GM10248 (cell line): Measurements from ENCODE around the gene INPP5D.

Experiments used
- CTCF ChIA-PET: fragments of 300-600 bp; sonication (Branson Sonifier 250); formaldehyde crosslinking; extraction: SDS; loops from one replicate; lab custom pipeline; 2021; ENCODE audit warnings: antibody characterized with exemption; lab: Yijun Ruan, JAX
- POLR2A ChIA-PET: fragments of 350-650 bp; sonication (Branson Sonifier 250); formaldehyde crosslinking; extraction: SDS; loops from one replicate; lab custom pipeline; 2020; ENCODE audit warnings: antibody characterized with exemption; lab: Yijun Ruan, JAX
- DNase-seq: peaks from one replicate; pipeline ENCODE4 v3.0.0; 2012; ENCODE audit errors: extremely low spot score
- CTCF ChIP-seq: IDR thresholded peaks from 2 replicates; pipeline ENCODE4 v1.5.1; 2012; ENCODE audit warnings: mild to moderate bottlenecking, low read depth; ENCODE audit errors: extremely low read depth, missing control alignments, control extremely low read depth

INPP5D gene

GRCh38 chr2:233079953-233080835 is 20.1 kb downstream of the INPP5D start:
- ChIA-PET POLR2A (interaction anchor here (0.9 kb wide), 1 partner anchor 19 kb away, joined by 4 read pairs; no protein-coding TSS in a partner anchor), CTCF (interaction anchor here (0.8 to 4.9 kb wide), 7 partner anchors 9 to 26 kb away, joined by 3 to 55 read pairs (median 5); partner anchors contain the start of gene INPP5D)
- no peak for DNase-seq
- no peak for TF ChIP-seq CTCF

GRCh38 chr2:233080836-233081229 is 20.7 kb downstream of the INPP5D start:
- ChIA-PET POLR2A (interaction anchor here (0.9 kb wide), 1 partner anchor 20 kb away, joined by 4 read pairs; no protein-coding TSS in a partner anchor), CTCF (interaction anchor here (0.8 to 4.9 kb wide), 7 partner anchors 10 to 27 kb away, joined by 3 to 55 read pairs (median 5); partner anchors contain the start of gene INPP5D)
- TF ChIP-seq CTCF: no peak
- DNase-seq: no peak

- ChIA-PET POLR2A (interaction anchor here (1.5 to 4.1 kb wide), 3 partner anchors 11 to 26 kb away, joined by 4 to 28 read pairs (median 8); partner anchors contain the start of gene INPP5D), CTCF (interaction anchor here (1.2 to 4.9 kb wide), 6 partner anchors 10 to 27 kb away, joined by 3 to 55 read pairs (median 7); partner anchors contain the start of gene INPP5D)
- no peak for DNase-seq
- TF ChIP-seq CTCF: no peak
Observed at GRCh38 chr2:233081232-233081730, 21.1 kb downstream of the INPP5D start.

- POLR2A ChIA-PET: interaction anchor here (1.3 to 4.1 kb wide), 4 partner anchors 11 to 25 kb away, joined by 4 to 28 read pairs (median 6); partner anchors contain the start of gene INPP5D
- DNase-seq: no peak
- no peak for TF ChIP-seq CTCF
- CTCF ChIA-PET: interaction anchor here (0.8 to 4.9 kb wide), 8 partner anchors 12 to 61 kb away, joined by 3 to 55 read pairs (median 7); partner anchors contain the start of gene INPP5D
Observed at GRCh38 chr2:233081731-233082221, 21.6 kb downstream of the INPP5D start.

- POLR2A ChIA-PET: interaction anchor here (1.3 to 4.1 kb wide), 4 partner anchors 10 to 25 kb away, joined by 4 to 28 read pairs (median 6); partner anchors contain the start of gene INPP5D
- peak; percentile 77 for DNase-seq
- no peak for TF ChIP-seq CTCF
- CTCF ChIA-PET: interaction anchor here (0.7 to 4.9 kb wide), 10 partner anchors 10 to 61 kb away, joined by 3 to 55 read pairs (median 5); partner anchors contain the start of gene INPP5D
Observed at GRCh38 chr2:233082222-233082930, 22.2 kb downstream of the INPP5D start.
